B cell (primary cell): ENCODE results near the gene CERK. TPM values are rescaled to one million over a fixed set of nuclear protein-coding genes. Genes with fewer than 3 reads are reported as not detected.

Experiments
- ATAC-seq: fragments of 200-7000 bp; cut with Tn5 transposase; one replicate; pipeline ENCODE4 v1.10.0; 2021; ENCODE audit warnings: low read depth, mild to moderate bottlenecking, moderate number of reproducible peaks, moderate library complexity
- CTCF ChIA-PET: fragments of 350-600 bp; sonication (Branson Sonifier 250); formaldehyde crosslinking; loops from one replicate; lab custom pipeline; 2021; ENCODE audit warnings: antibody characterized with exemption, inconsistent platforms; lab: Charles Lee
- POLR2A ChIA-PET: fragments of 350-600 bp; sonication (Branson Sonifier 250); formaldehyde crosslinking; loops from one replicate; lab custom pipeline; 2021; ENCODE audit warnings: antibody characterized with exemption; lab: Charles Lee
- DNase-seq: peaks from one replicate; pipeline ENCODE4 v3.0.0; 2013
- H2AFZ ChIP-seq: 2 replicates; pipeline ENCODE4 v1.6.1; 2012; ENCODE audit warnings: mild to moderate bottlenecking, low read depth, low read length; ENCODE audit not compliant: insufficient read depth, poor library complexity, severe bottlenecking
- H3K27ac ChIP-seq, 2 donors: 1 replicate in 1 of 2; 2 replicates in 1 of 2; pipeline ENCODE4 v1.5.1; 2012 to 2013; ENCODE audit warnings: low read length in 2 of 2, mild to moderate bottlenecking in 2 of 2, moderate library complexity in 1 of 2
- H3K27me3 ChIP-seq, 4 experiments: fragments of 200-600 bp in 1 of 4; sonication (generic) in 1 of 4; replicated peaks in 1 of 4; 1 replicate in 2 of 4; 2 replicates in 2 of 4; pipeline versions ENCODE4 v1.6.1 to v1.7.0; 2013 to 2016; ENCODE audit warnings: low read length in 3 of 4, mild to moderate bottlenecking in 2 of 4, mixed read lengths in 1 of 4, moderate library complexity in 1 of 4; ENCODE audit not compliant: insufficient read depth in 4 of 4, control insufficient read depth in 3 of 4; ENCODE audit errors: control extremely low read depth in 1 of 4
- H3K36me3 ChIP-seq, 2 experiments: replicated peaks in 1 of 2; 1 replicate in 1 of 2; 2 replicates in 1 of 2; pipeline versions ENCODE4 v1.6.1 to v1.7.1; 2013; ENCODE audit warnings: low read length in 1 of 2; ENCODE audit not compliant: insufficient read depth in 2 of 2, control insufficient read depth in 1 of 2; ENCODE audit errors: control extremely low read depth in 1 of 2, extremely low read depth in 1 of 2
- H3K4me1 ChIP-seq, 2 donors: fragments of 200-600 bp in 1 of 2; sonication (generic) in 1 of 2; 1 replicate in 1 of 2; 2 replicates in 1 of 2; pipeline versions ENCODE4 v1.5.1 to v1.6.1; 2013 to 2017; ENCODE audit warnings: low read length in 2 of 2; ENCODE audit not compliant: control insufficient read depth in 2 of 2, insufficient read depth in 2 of 2
- H3K4me2 ChIP-seq: replicated peaks from 2 replicates; pipeline ENCODE3; 2012; ENCODE audit warnings: mild to moderate bottlenecking, low read depth, low read length; ENCODE audit not compliant: poor library complexity, severe bottlenecking
- H3K4me3 ChIP-seq, 5 experiments: fragments of 200-600 bp in 1 of 5; sonication (generic) in 1 of 5; 1 replicate in 3 of 5; 2 replicates in 2 of 5; pipeline versions ENCODE4 v1.5.1 to v1.7.0; 2011 to 2016; ENCODE audit warnings: low read length in 4 of 5, mild to moderate bottlenecking in 4 of 5, low read depth in 2 of 5, control low read depth in 1 of 5, moderate library complexity in 1 of 5; ENCODE audit not compliant: insufficient read depth in 1 of 5; ENCODE audit errors: control extremely low read depth in 1 of 5, extremely low read depth in 1 of 5
- H3K79me2 ChIP-seq: fragments of 200-600 bp; sonication (generic); one replicate; pipeline ENCODE4 v1.6.0; 2016; ENCODE audit warnings: low read length; ENCODE audit not compliant: control insufficient read depth, insufficient read depth
- H3K9ac ChIP-seq: fragments of 200-600 bp; sonication (generic); 2 replicates; pipeline ENCODE4 v1.6.1; 2017; ENCODE audit warnings: mild to moderate bottlenecking, low read length, moderate library complexity
- H3K9me3 ChIP-seq, 3 donors: one replicate each; pipeline versions ENCODE4 v1.6.1 to v1.7.1; 2013; ENCODE audit warnings: low read length in 2 of 3; ENCODE audit not compliant: control insufficient read depth in 2 of 3, insufficient read depth in 1 of 3; ENCODE audit errors: control extremely low read depth in 1 of 3
- H4K20me1 ChIP-seq: 2 replicates; pipeline ENCODE4 v1.6.0; 2012; ENCODE audit warnings: mild to moderate bottlenecking, low read length; ENCODE audit not compliant: insufficient read depth, control insufficient read depth, poor library complexity, severe bottlenecking
- H3K27ac Mint-ChIP-seq: one replicate; pipeline ENCODE4 v1.8.0; 2021; ENCODE audit warnings: mixed read lengths
- H3K27me3 Mint-ChIP-seq: one replicate; pipeline ENCODE4 v1.8.0; 2021; ENCODE audit warnings: mixed read lengths
- H3K4me1 Mint-ChIP-seq: one replicate; pipeline ENCODE4 v1.8.0; 2021; ENCODE audit warnings: mixed read lengths
- H3K4me3 Mint-ChIP-seq: one replicate; pipeline ENCODE4 v1.8.0; 2021; ENCODE audit warnings: mixed read lengths
- H3K9me3 Mint-ChIP-seq: one replicate; pipeline ENCODE4 v1.8.0; 2022; ENCODE audit warnings: mixed read lengths; ENCODE audit not compliant: insufficient read depth
- CTCF ChIP-seq: fragments of 200-600 bp; IDR thresholded peaks from one replicate; pipeline ENCODE4 v1.8.0; 2022; ENCODE audit warnings: antibody characterized with exemption, mild to moderate bottlenecking
- EZH2 ChIP-seq: IDR thresholded peaks from 2 replicates; pipeline ENCODE4 v1.6.1; 2012; ENCODE audit warnings: borderline replicate concordance, low read depth, mild to moderate bottlenecking, moderate library complexity, low read length; ENCODE audit not compliant: insufficient read depth, poor library complexity, severe bottlenecking
- WGBS: methylation state at CpG from one replicate; pipeline ENCODE4 v1.1.5; 2013; ENCODE audit warnings: missing lambda C conversion rate; ENCODE audit not compliant: insufficient coverage; 5-methylcytosine and 5-hydroxymethylcytosine counted together
- intact Hi-C: fragments of 100-400 bp; cut with micrococcal nuclease; formaldehyde crosslinking; loops from one replicate; pipeline ENCODE4 v1.10.0; 2022
- polyA plus RNA-seq: library from polyadenylated mRNA; depleted of rRNA; stranded (reverse); fragments of >200 nt; gene quantifications from 2 replicates; pipeline ENCODE4 v1.2.3, GENCODE V29; 2012
- total RNA-seq, 2 donors: library from RNA; stranded (reverse); fragments of 120-200 nt in 1 of 2; gene quantifications; 1 replicate in 1 of 2; 2 replicates in 1 of 2; pipeline versions ENCODE4 v1.2.3 to v1.2.4, GENCODE V29; 2013 to 2022

Gene CERK
- total and polyA plus RNA-seq, 2 donors (not counting 1 experiment from before 2014, with no cell fraction given): 23.2 to 48.3 TPM

GRCh38 chr22:46764140-46764680, 26.2 kb upstream of the CERK start:
- Histone ChIP-seq H3K9me3 (no peaks in the 10 kb centered on the region), H3K79me2 (peaks cover 85% of the 10 kb centered on the region), H2AFZ (no peak overlapping the region), H3K4me2 (peak overlapping the region; percentile 78), H4K20me1 (peaks cover 9% of the 10 kb centered on the region), H3K27ac (peak overlapping the region; percentile 32 to 93), H3K36me3 (peaks cover 0 to 18% of the 10 kb centered on the region in 2 experiments), H3K27me3 (no peaks in the 10 kb centered on the region), H3K4me3 (peak overlapping the region; percentile 46 to 96 (median 89)), H3K9ac (peak overlapping the region; percentile 87), H3K4me1 (peaks cover 58 to 70% of the 10 kb centered on the region in 2 donors)
- Mint-ChIP-seq H3K9me3 (no peaks in the 10 kb centered on the region), H3K27me3 (no peaks in the 10 kb centered on the region), H3K27ac (peak overlapping the region; percentile 89), H3K4me1 (peaks cover 68% of the 10 kb centered on the region), H3K4me3 (peak overlapping the region; percentile 96)
- peak; percentile 43 for DNase-seq
- TF ChIP-seq CTCF: no peak
- TF ChIP-seq EZH2: no peak
- 73% methylated on average over 6 of the region's 6 CpGs for whole genome bisulfite sequencing
- CTCF ChIA-PET: interaction anchor here (1.0 to 13.1 kb wide), 7 partner anchors 10 to 201 kb away, joined by 4 to 468 read pairs (median 26); no protein-coding TSS in a partner anchor
- intact Hi-C loops: loop anchor here (1.0 kb wide), 1 partner anchor 34 kb away; no protein-coding TSS in a partner anchor
- POLR2A ChIA-PET: interaction anchor here (2.4 to 4.5 kb wide), 2 partner anchors 11 to 27 kb away, joined by 19 to 92 read pairs; no protein-coding TSS in a partner anchor
- ATAC-seq: no peak
